Dendritic cell treated with granulocyte-macrophage colony-stimulating factor and Interleukin-4, amounts not matched to agents 40 ng/mL and 50 ng/mL, for 4 days (primary cell): ENCODE measurements around the gene CPLANE1.
"Not testable (repeated sequence)": the region's sequence is repeated elsewhere in the genome, so short reads cannot be mapped to it uniquely, and the experiment has no call there.

Experiments used
- H3K27ac Mint-ChIP-seq: one replicate; pipeline ENCODE4 v1.8.0; 2022; ENCODE audit warnings: mild to moderate bottlenecking, mixed read lengths
- H3K27me3 Mint-ChIP-seq: one replicate; pipeline ENCODE4 v1.8.0; 2022; ENCODE audit warnings: mild to moderate bottlenecking, mixed read lengths
- H3K36me3 Mint-ChIP-seq: one replicate; pipeline ENCODE4 v1.8.0; 2022; ENCODE audit warnings: low read depth, mixed read lengths
- H3K4me1 Mint-ChIP-seq: one replicate; pipeline ENCODE4 v1.8.0; 2022; ENCODE audit warnings: low read depth, mixed read lengths
- H3K4me3 Mint-ChIP-seq: one replicate; pipeline ENCODE4 v1.8.0; 2022; ENCODE audit warnings: mild to moderate bottlenecking, moderate library complexity, mixed read lengths
- H3K9me3 Mint-ChIP-seq: one replicate; pipeline ENCODE4 v1.8.0; 2022; ENCODE audit warnings: mixed read lengths
- intact Hi-C: fragments of 100-400 bp; cut with micrococcal nuclease; formaldehyde crosslinking; loops from one replicate; pipeline ENCODE4 v1.15.0; 2022

The CPLANE1 gene

GRCh38 chr5:37190592-37190991, 58.6 kb downstream of the CPLANE1 start:
- Mint-ChIP-seq H3K27ac (no peak overlapping the region), H3K4me1 (no peaks in the 10 kb centered on the region), H3K27me3 (no peaks in the 10 kb centered on the region), H3K36me3 (peaks cover 13% of the 10 kb centered on the region), H3K4me3 (no peak overlapping the region), H3K9me3 (no peaks in the 10 kb centered on the region)
- intact Hi-C loops, result no loop called here

- H3K36me3 Mint-ChIP-seq, result peaks cover 3% of the 10 kb centered on the region
- no peak overlapping the region for H3K4me3 Mint-ChIP-seq
- no peaks in the 10 kb centered on the region for H3K27me3 Mint-ChIP-seq
- H3K4me1 Mint-ChIP-seq, result no peaks in the 10 kb centered on the region
- H3K27ac Mint-ChIP-seq, result no peak overlapping the region
- intact Hi-C loops, result no loop called here
- no peaks in the 10 kb centered on the region for H3K9me3 Mint-ChIP-seq
Measured at GRCh38 chr5:37189355-37189754, 59.8 kb downstream of the CPLANE1 start.

GRCh38 chr5:37187465-37187977, 61.7 kb downstream of the CPLANE1 start:
- Mint-ChIP-seq H3K27ac (no peak overlapping the region), H3K4me1 (no peaks in the 10 kb centered on the region), H3K9me3 (no peaks in the 10 kb centered on the region), H3K27me3 (no peaks in the 10 kb centered on the region), H3K4me3 (no peak overlapping the region), H3K36me3 (no peaks in the 10 kb centered on the region)
- intact Hi-C loops, result no loop called here

- Mint-ChIP-seq H3K4me3 (no peak overlapping the region), H3K36me3 (no peaks in the 10 kb centered on the region), H3K27ac (no peak overlapping the region), H3K4me1 (peaks cover 5% of the 10 kb centered on the region), H3K9me3 (no peaks in the 10 kb centered on the region), H3K27me3 (no peaks in the 10 kb centered on the region)
- intact Hi-C loops, result no loop called here
Measured at GRCh38 chr5:37184748-37185364, 64.3 kb downstream of the CPLANE1 start.

DNA sequence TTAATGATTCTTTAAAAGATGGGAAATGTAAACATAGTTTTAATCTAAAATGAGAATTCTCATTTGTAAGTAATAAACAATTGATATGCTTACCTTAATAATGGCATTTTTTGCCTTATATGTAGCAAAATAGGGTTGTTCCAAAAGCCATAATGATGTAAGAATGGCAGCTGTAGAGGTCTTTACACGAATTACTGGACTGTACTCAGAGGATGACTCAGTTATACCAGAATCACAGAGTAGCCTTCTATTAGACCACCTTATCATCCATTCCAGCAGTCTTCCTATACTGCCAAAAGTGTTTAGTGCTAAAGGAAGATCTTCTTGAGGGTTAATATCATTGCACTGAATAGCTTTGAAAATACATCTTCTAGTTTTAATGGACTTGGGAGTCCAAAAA, 66.5 kb downstream of the CPLANE1 start:
- Mint-ChIP-seq H3K36me3 (no peaks in the 10 kb centered on the region), H3K27ac (no peak overlapping the region), H3K4me1 (peaks cover 5% of the 10 kb centered on the region), H3K9me3 (no peaks in the 10 kb centered on the region), H3K27me3 (no peaks in the 10 kb centered on the region), H3K4me3 (no peak overlapping the region)
- intact Hi-C loops, result no loop called here

- Mint-ChIP-seq H3K4me3 (no peak overlapping the region), H3K27ac (no peak overlapping the region), H3K36me3 (peaks cover 27% of the 10 kb centered on the region), H3K4me1 (no peaks in the 10 kb centered on the region), H3K9me3 (no peaks in the 10 kb centered on the region), H3K27me3 (no peaks in the 10 kb centered on the region)
- intact Hi-C loops, result no loop called here
Measured at GRCh38 chr5:37174928-37175327, 74.2 kb downstream of the CPLANE1 start.

GRCh38 chr5:37172957-37173356, 76.2 kb downstream of the CPLANE1 start:
- Mint-ChIP-seq H3K4me1 (no peaks in the 10 kb centered on the region), H3K27me3 (no peaks in the 10 kb centered on the region), H3K27ac (no peak overlapping the region), H3K36me3 (peaks cover 39% of the 10 kb centered on the region), H3K9me3 (no peaks in the 10 kb centered on the region), H3K4me3 (no peak overlapping the region)
- intact Hi-C loops, result no loop called here

- Mint-ChIP-seq H3K9me3 (no peaks in the 10 kb centered on the region), H3K4me3 (no peak overlapping the region), H3K27me3 (no peaks in the 10 kb centered on the region), H3K27ac (no peak overlapping the region), H3K4me1 (no peaks in the 10 kb centered on the region), H3K36me3 (peaks cover 39% of the 10 kb centered on the region)
- intact Hi-C loops, result no loop called here
Measured at GRCh38 chr5:37170856-37171255, 78.3 kb downstream of the CPLANE1 start.

DNA sequence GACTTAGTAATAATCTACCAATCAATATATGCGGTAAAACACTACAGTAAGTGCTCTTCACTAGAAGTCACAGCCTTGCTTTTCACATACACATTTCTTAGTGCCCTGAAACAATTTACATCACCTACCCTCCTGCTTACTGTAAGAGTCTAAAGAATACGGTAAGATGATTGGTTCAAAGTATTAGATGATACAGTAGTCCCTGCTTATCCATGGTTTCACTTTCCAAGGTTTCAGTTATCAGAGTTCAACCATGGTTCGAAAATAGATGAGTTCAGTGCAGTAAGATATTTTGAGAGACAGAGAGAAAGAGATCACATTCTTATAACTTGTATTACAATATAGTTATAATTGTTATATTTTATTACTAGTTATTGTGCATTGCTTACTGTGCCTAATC, 83.0 kb downstream of the CPLANE1 start:
- H3K9me3 Mint-ChIP-seq, result no peaks in the 10 kb centered on the region

GRCh38 chr5:37165761-37166160, 83.4 kb downstream of the CPLANE1 start:
- peaks cover 24% of the 10 kb centered on the region for H3K36me3 Mint-ChIP-seq
- H3K9me3 Mint-ChIP-seq, result no peaks in the 10 kb centered on the region
- no peak overlapping the region for H3K27ac Mint-ChIP-seq
- no peaks in the 10 kb centered on the region for H3K27me3 Mint-ChIP-seq
- intact Hi-C loops, result no loop called here
- no peaks in the 10 kb centered on the region for H3K4me1 Mint-ChIP-seq
- H3K4me3 Mint-ChIP-seq, result no peak overlapping the region

More for the DNA sequence above, 83.0 kb downstream of the CPLANE1 start:
- Mint-ChIP-seq H3K4me3 (no peak overlapping the region), H3K4me1 (no peaks in the 10 kb centered on the region), H3K27me3 (no peaks in the 10 kb centered on the region), H3K27ac (no peak overlapping the region), H3K36me3 (peaks cover 26% of the 10 kb centered on the region)
- intact Hi-C loops, result no loop called here

DNA sequence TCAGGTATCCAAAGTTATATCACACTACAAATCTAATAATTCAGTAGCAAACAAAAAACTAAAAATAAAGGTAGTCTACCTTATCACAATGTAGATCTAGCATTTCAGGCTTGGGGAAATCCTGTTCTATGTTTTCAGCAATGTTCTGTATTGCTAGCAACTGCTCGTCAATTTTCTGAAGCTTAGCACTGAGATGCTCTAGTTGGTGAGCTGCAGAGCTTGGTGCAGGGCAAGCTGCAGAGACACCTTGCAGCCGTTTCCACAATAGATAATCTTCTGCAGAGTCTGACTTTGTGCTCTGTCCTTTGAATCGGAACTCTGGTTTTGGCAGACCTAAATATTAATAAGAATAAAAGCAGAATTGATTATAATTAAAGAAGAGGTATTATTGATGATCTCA, 95.5 kb downstream of the CPLANE1 start:
- H3K4me1 Mint-ChIP-seq, result no peaks in the 10 kb centered on the region
- no peaks in the 10 kb centered on the region for H3K9me3 Mint-ChIP-seq
- no peak overlapping the region for H3K4me3 Mint-ChIP-seq
- peaks cover 10% of the 10 kb centered on the region for H3K36me3 Mint-ChIP-seq
- intact Hi-C loops, result no loop called here
- no peak overlapping the region for H3K27ac Mint-ChIP-seq
- H3K27me3 Mint-ChIP-seq, result no peaks in the 10 kb centered on the region

GRCh38 chr5:37146896-37147295, 102.3 kb downstream of the CPLANE1 start:
- intact Hi-C loops, result no loop called here

GRCh38 chr5:37136694-37137093, 112.5 kb downstream of the CPLANE1 start:
- no peaks in the 10 kb centered on the region for H3K27me3 Mint-ChIP-seq
- no peak overlapping the region for H3K27ac Mint-ChIP-seq
- intact Hi-C loops, result no loop called here
- H3K36me3 Mint-ChIP-seq, result peaks cover 40% of the 10 kb centered on the region
- H3K4me3 Mint-ChIP-seq, result no peak overlapping the region
- H3K4me1 Mint-ChIP-seq, result no peaks in the 10 kb centered on the region
- H3K9me3 Mint-ChIP-seq, result peaks cover 42% of the 10 kb centered on the region

More at GRCh38 chr5:37146896-37147295, 102.3 kb downstream of the CPLANE1 start:
- Mint-ChIP-seq H3K4me1 (no peaks in the 10 kb centered on the region), H3K9me3 (peaks cover 16% of the 10 kb centered on the region), H3K4me3 (no peak overlapping the region), H3K27me3 (no peaks in the 10 kb centered on the region), H3K36me3 (peaks cover 16% of the 10 kb centered on the region), H3K27ac (no peak overlapping the region)

DNA sequence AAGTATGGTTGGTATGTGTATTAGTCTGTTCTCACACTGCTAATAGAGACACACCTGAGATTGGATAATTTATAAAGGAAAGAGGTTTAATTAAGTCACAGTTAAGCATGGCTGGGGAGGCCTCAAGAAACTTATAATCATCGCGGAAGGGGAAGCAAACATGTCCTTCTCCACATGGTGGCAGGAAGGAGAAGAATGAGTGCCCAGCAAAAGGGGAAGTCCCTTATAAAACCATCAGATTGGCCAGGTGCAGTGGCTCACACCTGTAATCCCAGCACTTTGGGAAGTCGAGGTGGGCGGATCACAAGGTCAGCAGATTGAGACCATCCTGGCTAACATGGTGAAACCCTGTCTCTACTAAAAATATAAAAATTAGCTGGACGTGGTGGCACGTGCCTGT, 113.9 kb downstream of the CPLANE1 start:
- Mint-ChIP-seq H3K9me3 (peaks cover 42% of the 10 kb centered on the region), H3K36me3 (peaks cover 40% of the 10 kb centered on the region)
- H3K4me1 Mint-ChIP-seq, H3K4me3 Mint-ChIP-seq, H3K27me3 Mint-ChIP-seq, intact Hi-C loops, H3K27ac Mint-ChIP-seq: not testable (repeated sequence)

DNA sequence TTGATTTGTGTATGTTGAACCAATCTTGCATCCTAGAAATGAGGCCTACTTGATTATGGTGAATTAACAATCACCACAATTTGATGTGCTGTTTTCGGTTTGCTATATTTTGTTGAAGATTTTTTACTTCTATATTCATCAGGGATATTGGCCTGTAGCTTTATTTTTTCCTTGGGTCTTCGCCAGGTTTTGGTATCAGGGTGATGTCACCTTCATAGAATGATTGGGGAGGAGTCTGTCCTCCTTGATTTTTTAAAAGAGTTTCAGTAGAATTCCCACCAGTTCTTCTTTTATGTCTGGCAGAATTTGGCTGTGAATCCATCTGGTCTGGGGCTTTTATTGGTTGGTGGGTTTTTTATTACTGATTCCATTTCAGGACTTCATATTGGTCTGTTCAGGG, 115.2 kb downstream of the CPLANE1 start:
- Mint-ChIP-seq H3K4me3 (no peak overlapping the region), H3K27ac (no peak overlapping the region), H3K36me3 (peaks cover 46% of the 10 kb centered on the region), H3K4me1 (no peaks in the 10 kb centered on the region), H3K9me3 (peaks cover 51% of the 10 kb centered on the region), H3K27me3 (no peaks in the 10 kb centered on the region)
- intact Hi-C loops, result no loop called here
